Glutamatergic neuron (in vitro differentiated cells): ENCODE data around the gene ATP9B. TPM values are rescaled to one million over a fixed set of nuclear protein-coding genes. Genes with fewer than 3 reads are reported as not detected.

ENCODE experiments used
- DNase-seq: peaks from one replicate; pipeline ENCODE4 v3.0.0; 2022
- H3K27ac Mint-ChIP-seq: one replicate; pipeline ENCODE4 v1.8.0; 2020; ENCODE audit warnings: mild to moderate bottlenecking, mixed read lengths, inconsistent platforms; ENCODE audit not compliant: unreplicated experiment
- H3K27me3 Mint-ChIP-seq: one replicate; pipeline ENCODE4 v1.8.0; 2020; ENCODE audit warnings: mild to moderate bottlenecking, moderate library complexity, mixed read lengths, inconsistent platforms; ENCODE audit not compliant: unreplicated experiment
- H3K36me3 Mint-ChIP-seq: one replicate; pipeline ENCODE4 v1.8.0; 2020; ENCODE audit warnings: mild to moderate bottlenecking, mixed read lengths, inconsistent platforms; ENCODE audit not compliant: unreplicated experiment
- H3K4me1 Mint-ChIP-seq: one replicate; pipeline ENCODE4 v1.8.0; 2020; ENCODE audit warnings: mild to moderate bottlenecking, low read depth, mixed read lengths, inconsistent platforms; ENCODE audit not compliant: unreplicated experiment
- H3K4me3 Mint-ChIP-seq: one replicate; pipeline ENCODE4 v1.8.0; 2020; ENCODE audit warnings: mild to moderate bottlenecking, mixed read lengths, inconsistent platforms; ENCODE audit not compliant: unreplicated experiment
- H3K9me3 Mint-ChIP-seq: one replicate; pipeline ENCODE4 v1.8.0; 2020; ENCODE audit warnings: mild to moderate bottlenecking, moderate library complexity, mixed read lengths, inconsistent platforms; ENCODE audit not compliant: unreplicated experiment
- total RNA-seq: library from RNA; stranded (reverse); fragmentation: NEBNext Ultra II Directional; extraction: Animal tissue kit (Norgen Biotek cat#: 25700); gene quantifications from one replicate; pipeline ENCODE4 v1.2.1, GENCODE V29; 2021; ENCODE audit not compliant: unreplicated experiment
- TF ChIP-seq, protein P1 (sequence below): fragments of 200-600 bp; sonication (generic); IDR thresholded peaks from one replicate; pipeline ENCODE4 v1.5.0; 2021; ENCODE audit not compliant: partially characterized antibody, unreplicated experiment

The ATP9B gene
- total RNA-seq, 1 donor from 2014 or later, result 62.6 TPM

DNA sequence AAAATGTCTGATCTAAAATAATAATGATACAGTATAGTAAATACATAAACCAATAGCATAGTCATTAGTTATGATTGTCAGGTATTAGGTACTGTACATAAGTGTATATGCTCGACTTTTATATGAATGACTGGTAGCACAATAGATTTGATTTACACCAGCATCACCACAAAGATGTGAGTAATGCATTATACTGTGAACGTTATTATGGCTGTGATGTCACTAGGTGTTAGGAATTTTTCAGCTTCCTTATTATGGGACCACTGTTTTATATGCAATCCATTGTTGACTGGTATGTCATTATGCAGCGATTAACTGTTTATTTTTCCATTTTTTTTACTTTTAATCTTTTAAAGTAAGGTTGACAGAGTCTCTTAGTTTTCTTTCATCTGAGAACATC lies 23.7 kb downstream of the ATP9B start:
- DNase-seq, result no peak
- Mint-ChIP-seq H3K36me3 (no peaks in the 10 kb centered on the region), H3K4me1 (peaks cover 22% of the 10 kb centered on the region), H3K9me3 (no peaks in the 10 kb centered on the region), H3K27ac (no peak overlapping the region), H3K4me3 (no peak overlapping the region), H3K27me3 (peaks cover 5% of the 10 kb centered on the region)
- TF ChIP-seq, protein P1, sequence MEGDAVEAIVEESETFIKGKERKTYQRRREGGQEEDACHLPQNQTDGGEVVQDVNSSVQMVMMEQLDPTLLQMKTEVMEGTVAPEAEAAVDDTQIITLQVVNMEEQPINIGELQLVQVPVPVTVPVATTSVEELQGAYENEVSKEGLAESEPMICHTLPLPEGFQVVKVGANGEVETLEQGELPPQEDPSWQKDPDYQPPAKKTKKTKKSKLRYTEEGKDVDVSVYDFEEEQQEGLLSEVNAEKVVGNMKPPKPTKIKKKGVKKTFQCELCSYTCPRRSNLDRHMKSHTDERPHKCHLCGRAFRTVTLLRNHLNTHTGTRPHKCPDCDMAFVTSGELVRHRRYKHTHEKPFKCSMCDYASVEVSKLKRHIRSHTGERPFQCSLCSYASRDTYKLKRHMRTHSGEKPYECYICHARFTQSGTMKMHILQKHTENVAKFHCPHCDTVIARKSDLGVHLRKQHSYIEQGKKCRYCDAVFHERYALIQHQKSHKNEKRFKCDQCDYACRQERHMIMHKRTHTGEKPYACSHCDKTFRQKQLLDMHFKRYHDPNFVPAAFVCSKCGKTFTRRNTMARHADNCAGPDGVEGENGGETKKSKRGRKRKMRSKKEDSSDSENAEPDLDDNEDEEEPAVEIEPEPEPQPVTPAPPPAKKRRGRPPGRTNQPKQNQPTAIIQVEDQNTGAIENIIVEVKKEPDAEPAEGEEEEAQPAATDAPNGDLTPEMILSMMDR, result no peak

DNA sequence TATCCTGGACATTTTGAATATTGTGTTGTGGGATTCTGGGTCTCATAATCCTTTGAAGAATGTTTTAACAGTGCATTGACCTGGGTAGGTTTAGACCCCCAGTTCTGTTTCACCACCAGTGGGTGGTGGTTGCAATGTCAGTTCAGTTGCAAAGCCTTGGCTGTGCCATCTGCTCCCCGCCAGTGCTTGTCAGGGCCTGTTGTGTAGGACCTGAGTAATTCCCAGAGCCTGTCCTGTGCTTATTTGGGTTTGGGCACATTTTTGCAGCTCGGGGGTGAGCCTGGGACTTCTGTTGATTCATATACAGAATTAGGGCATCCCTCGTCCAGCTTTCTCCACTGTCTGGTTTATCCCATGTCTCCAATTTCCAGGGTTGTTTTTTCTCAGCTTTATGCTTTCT lies 24.8 kb downstream of the ATP9B start:
- Mint-ChIP-seq H3K36me3 (no peaks in the 10 kb centered on the region), H3K9me3 (no peaks in the 10 kb centered on the region), H3K27ac (no peak overlapping the region), H3K4me3 (no peak overlapping the region), H3K4me1 (peaks cover 22% of the 10 kb centered on the region), H3K27me3 (peaks cover 5% of the 10 kb centered on the region)
- TF ChIP-seq, protein P1, result no peak
- DNase-seq, result no peak

DNA sequence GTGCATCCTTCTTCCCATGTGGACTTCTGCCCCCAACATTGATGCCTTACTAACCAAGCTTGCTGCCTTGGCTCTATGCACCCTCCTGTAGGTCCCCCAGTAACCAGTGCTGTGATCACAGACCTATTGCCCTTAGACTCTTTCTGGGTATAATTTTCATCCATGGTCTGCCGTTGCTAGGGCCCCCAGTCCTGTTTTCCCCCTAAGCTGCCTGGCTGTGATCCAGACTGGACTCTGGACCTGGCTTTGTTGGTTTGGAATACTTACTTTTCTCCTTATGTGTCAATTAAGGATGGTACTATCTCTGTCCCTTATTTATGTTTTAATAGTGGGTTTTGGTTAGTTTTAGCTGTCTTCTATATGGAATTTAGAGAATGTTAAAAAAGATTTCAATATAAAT lies 26.0 kb downstream of the ATP9B start:
- DNase-seq, result no peak
- Mint-ChIP-seq H3K4me3 (no peak overlapping the region), H3K27me3 (peaks cover 2% of the 10 kb centered on the region), H3K27ac (no peak overlapping the region), H3K36me3 (no peaks in the 10 kb centered on the region), H3K4me1 (peaks cover 22% of the 10 kb centered on the region), H3K9me3 (no peaks in the 10 kb centered on the region)
- TF ChIP-seq, protein P1, result no peak

DNA sequence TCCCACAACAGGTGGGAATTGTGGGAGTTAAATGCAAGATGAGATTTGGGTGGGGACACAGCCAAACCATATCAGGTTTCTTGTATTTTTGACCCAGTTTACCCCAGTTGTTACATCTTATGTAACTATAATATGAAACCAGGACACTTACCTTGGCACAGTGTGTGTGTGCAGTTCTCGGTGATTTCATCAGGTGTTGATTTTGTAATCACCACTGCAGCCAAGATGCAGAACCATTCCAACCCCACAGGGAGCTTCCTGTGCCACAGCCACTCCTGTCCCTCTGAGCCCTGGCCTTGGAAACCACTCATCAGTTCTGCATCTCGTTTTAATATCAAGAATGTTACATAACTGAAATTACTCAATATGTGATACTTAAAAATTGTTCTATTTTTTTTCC lies 31.8 kb downstream of the ATP9B start:
- H3K9me3 Mint-ChIP-seq, result peaks cover 3% of the 10 kb centered on the region
- no peak for DNase-seq
- H3K36me3 Mint-ChIP-seq, result peaks cover 14% of the 10 kb centered on the region
- TF ChIP-seq, protein P1, result no peak
- H3K27me3 Mint-ChIP-seq, result no peaks in the 10 kb centered on the region
- H3K4me1 Mint-ChIP-seq, result peaks cover 14% of the 10 kb centered on the region
- no peak overlapping the region for H3K4me3 Mint-ChIP-seq
- no peak overlapping the region for H3K27ac Mint-ChIP-seq

DNA sequence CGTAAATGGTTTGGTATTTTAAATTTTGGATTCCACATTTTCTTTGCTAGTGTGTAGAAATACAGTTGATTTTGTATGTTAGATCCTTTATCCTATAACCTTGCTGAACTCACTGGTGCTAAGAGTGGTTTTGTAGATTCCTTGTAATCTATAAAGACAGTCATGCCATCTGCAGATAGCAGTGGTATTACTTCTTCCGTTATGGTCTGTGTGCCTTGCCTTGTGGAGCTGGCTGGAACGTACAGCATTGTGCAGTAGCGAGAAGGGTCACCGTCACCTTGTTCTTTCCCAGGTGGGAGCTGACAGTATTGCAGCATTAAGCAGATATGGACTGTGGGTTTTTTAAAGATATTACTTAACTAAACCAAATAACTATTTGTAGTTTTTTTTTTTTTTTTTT lies 33.7 kb downstream of the ATP9B start:
- peaks cover 14% of the 10 kb centered on the region for H3K36me3 Mint-ChIP-seq
- peaks cover 3% of the 10 kb centered on the region for H3K9me3 Mint-ChIP-seq
- peaks cover 20% of the 10 kb centered on the region for H3K4me1 Mint-ChIP-seq
- H3K27me3 Mint-ChIP-seq, result peaks cover 1% of the 10 kb centered on the region
- no peak overlapping the region for H3K27ac Mint-ChIP-seq
- no peak overlapping the region for H3K4me3 Mint-ChIP-seq
- no peak for DNase-seq
- TF ChIP-seq, protein P1, result no peak
